Activated CD4-positive, alpha-beta T cell treated with anti-CD3 and anti-CD28 coated beads for 1 hour (primary cell): ENCODE results near the gene FAM228B.
"Not testable (repeated sequence)": the region's sequence is repeated elsewhere in the genome, so short reads cannot be mapped to it uniquely, and the experiment has no call there.

Source experiments
- DNase-seq: peaks from one replicate; pipeline ENCODE4 v3.0.0-alpha.2; 2020

FAM228B gene

GRCh38 chr2:24162494-24162893 lies 39.2 kb downstream of the FAM228B start:
- no peak for DNase-seq

GRCh38 chr2:24163186-24163585 lies 39.9 kb downstream of the FAM228B start:
- DNase-seq = no peak

GRCh38 chr2:24163601-24164000 lies 40.3 kb downstream of the FAM228B start:
- DNase-seq = no peak

GRCh38 chr2:24164416-24164973 lies 41.2 kb downstream of the FAM228B start:
- DNase-seq = no peak

- no peak for DNase-seq
These were observed 45.8 kb downstream of the FAM228B start for GRCh38 chr2:24169023-24169422.

- no peak for DNase-seq
These were observed 51.6 kb downstream of the FAM228B start, which contains the start of gene FAM228A for GRCh38 chr2:24174851-24175277. Gene FAM228A (plus strand): TSS chr2:24175053. CDS start chr2:24175481, 428 bp downstream.

- no peak for DNase-seq
These were observed 52.4 kb downstream of the FAM228B start for GRCh38 chr2:24175631-24176187.

- no peak for DNase-seq
These were observed 53.1 kb downstream of the FAM228B start for GRCh38 chr2:24176326-24176725.

- DNase-seq = no peak
These were observed 56.4 kb downstream of the FAM228B start for GRCh38 chr2:24179683-24180082.

- no peak for DNase-seq
These were observed 58.6 kb downstream of the FAM228B start for GRCh38 chr2:24181849-24182248.

- DNase-seq = no peak
These were observed 59.2 kb downstream of the FAM228B start for GRCh38 chr2:24182507-24182906.

GRCh38 chr2:24183366-24184069 lies 60.2 kb downstream of the FAM228B start:
- no peak for DNase-seq

- DNase-seq = no peak
These were observed 66.3 kb downstream of the FAM228B start for GRCh38 chr2:24189551-24189950.

GRCh38 chr2:24190503-24190902 lies 67.2 kb downstream of the FAM228B start:
- DNase-seq = no peak

- no peak for DNase-seq
These were observed 67.9 kb downstream of the FAM228B start for GRCh38 chr2:24191156-24191555.

- DNase-seq = no peak
These were observed 68.6 kb downstream of the FAM228B start for GRCh38 chr2:24191848-24192247.

- not testable (repeated sequence) for DNase-seq
These were observed 73.9 kb downstream of the FAM228B start for GRCh38 chr2:24197213-24197612.

GRCh38 chr2:24199968-24200590 lies 76.8 kb downstream of the FAM228B start:
- no peak for DNase-seq

GRCh38 chr2:24200799-24201198 lies 77.5 kb downstream of the FAM228B start:
- no peak for DNase-seq

- no peak for DNase-seq
These were observed 79.9 kb downstream of the FAM228B start for GRCh38 chr2:24203029-24203786.

GRCh38 chr2:24203787-24204150 lies 80.5 kb downstream of the FAM228B start:
- DNase-seq = no peak

GRCh38 chr2:24204505-24204904 lies 81.2 kb downstream of the FAM228B start:
- no peak for DNase-seq

- DNase-seq = no peak
These were observed 81.9 kb downstream of the FAM228B start for GRCh38 chr2:24205131-24205530.
